Transverse colon (tissue), 4 donors: ENCODE results near the gene CORO2A.

Source experiments
- CTCF ChIP-seq, 5 experiments: fragments of 200-600 bp in 3 of 5; fragments of 450-650 bp in 2 of 5; sonication (generic) in 3 of 5; IDR thresholded peaks; 1 replicate in 2 of 5; 2 replicates in 3 of 5; pipeline ENCODE4 v1.5.1; 2016 to 2017; ENCODE audit warnings: antibody characterized with exemption in 5 of 5, inconsistent platforms in 3 of 5, mild to moderate bottlenecking in 2 of 5, moderate library complexity in 1 of 5
- POLR2A ChIP-seq: fragments of 450-650 bp; IDR thresholded peaks from one replicate; pipeline ENCODE4 v1.6.1; 2016; ENCODE audit warnings: antibody characterized with exemption, mild to moderate bottlenecking, moderate library complexity
- POLR2AphosphoS5 ChIP-seq, 3 donors: sonication (generic); formaldehyde crosslinking; IDR thresholded peaks; one replicate each; pipeline ENCODE4 v1.6.1; 2016; ENCODE audit warnings: antibody characterized with exemption in 3 of 3

- TF ChIP-seq CTCF (IDR thresholded peaks at IDR 0.05): no peak
- TF ChIP-seq POLR2A: no peak
- TF ChIP-seq POLR2AphosphoS5 (IDR thresholded peaks at IDR 0.05): no peak
Observed at GRCh38 chr9:98086461-98086860, 106.0 kb downstream of the CORO2A start.
